GM18505 (cell line): ENCODE data around the gene PRELID3B.

Source experiments
- ATAC-seq: cut with Tn5 transposase; IDR thresholded peaks from one replicate; pipeline ENCODE4 v1.9.1; 2021; ENCODE audit not compliant: unreplicated experiment
- POLR2A ChIP-seq: IDR thresholded peaks from 4 replicates; pipeline ENCODE4 v1.6.1; 2011; ENCODE audit warnings: borderline replicate concordance; ENCODE audit not compliant: insufficient read depth, insufficient read length; ENCODE audit errors: extremely low read depth

Gene PRELID3B

GRCh38 chr20:59025086-59025485 lies 17.5 kb downstream of the PRELID3B start:
- no peak for TF ChIP-seq POLR2A
- no peak for ATAC-seq

GRCh38 chr20:59024111-59024530 lies 18.5 kb downstream of the PRELID3B start:
- ATAC-seq: no peak
- no peak for TF ChIP-seq POLR2A

GRCh38 chr20:59023616-59024015 lies 19.0 kb downstream of the PRELID3B start:
- no peak for TF ChIP-seq POLR2A
- no peak for ATAC-seq

- TF ChIP-seq POLR2A: no peak
- ATAC-seq: no peak
Measured at GRCh38 chr20:59022754-59023153, 19.8 kb downstream of the PRELID3B start.

- no peak for ATAC-seq
- TF ChIP-seq POLR2A: no peak
Measured at GRCh38 chr20:59020938-59021551, 21.5 kb downstream of the PRELID3B start.

- no peak for TF ChIP-seq POLR2A
- ATAC-seq: no peak
Measured at GRCh38 chr20:59019217-59019616, 23.4 kb downstream of the PRELID3B start, which contains the start of gene TUBB1. TUBB1 (plus strand) TSS chr20:59019429; CDS start chr20:59019523, 94 bp downstream.

GRCh38 chr20:59018817-59019216 lies 23.8 kb downstream of the PRELID3B start:
- ATAC-seq: no peak

GRCh38 chr20:59017493-59018231 lies 24.9 kb downstream of the PRELID3B start:
- TF ChIP-seq POLR2A: no peak
- ATAC-seq: no peak

More at GRCh38 chr20:59018817-59019216, 23.8 kb downstream of the PRELID3B start:
- no peak for TF ChIP-seq POLR2A

- no peak for TF ChIP-seq POLR2A
- ATAC-seq: no peak
Measured at GRCh38 chr20:59016795-59017492, 25.6 kb downstream of the PRELID3B start.

- ATAC-seq: no peak
- TF ChIP-seq POLR2A: no peak
Measured at GRCh38 chr20:59015812-59016711, 26.5 kb downstream of the PRELID3B start.

GRCh38 chr20:59015411-59015810 lies 27.2 kb downstream of the PRELID3B start:
- no peak for ATAC-seq
- TF ChIP-seq POLR2A: no peak

GRCh38 chr20:59014680-59015389 lies 27.8 kb downstream of the PRELID3B start:
- ATAC-seq: no peak

More at GRCh38 chr20:59014680-59015389, 27.8 kb downstream of the PRELID3B start:
- TF ChIP-seq POLR2A: no peak
